ENCODE data around the gene TRABD2A. TPM values are rescaled to one million over a fixed set of nuclear protein-coding genes. Genes with fewer than 3 reads are reported as not detected.

TRABD2A gene
- total RNA-seq, 2 experiments from 2014 or later: 166 to 170 TPM

GRCh38 chr2:84844141-84844540 lies 36.7 kb downstream of the TRABD2A start:
- Mint-ChIP-seq H3K36me3 (ENCODE audit: low read depth) (peaks cover 64% of the 10 kb centered on the region), H3K4me1 (ENCODE audit: low read depth) (peaks cover 95% of the 10 kb centered on the region), H3K27ac (peak overlapping the region; percentile 96), H3K27me3 (no peaks in the 10 kb centered on the region), H3K4me3 (peak overlapping the region; percentile 74), H3K9me3 (no peaks in the 10 kb centered on the region)
- TF ChIP-seq CTCF (IDR thresholded peaks at IDR 0.05): no peak
- H3K4me3 ChIP-seq (ENCODE audit: low read length): no peak overlapping the region
- ChIA-PET POLR2A (interaction anchor here (0.6 to 10.7 kb wide), 3 partner anchors 15 to 64 kb away, joined by 3 to 138 read pairs (median 132); partner anchors contain the start of gene TRABD2A), CTCF (interaction anchor here (1.2 kb wide), 1 partner anchor 82 kb away, joined by 5 read pairs; no protein-coding TSS in a partner anchor)
- intact Hi-C loops (cut with DNase I, micrococcal nuclease): loop anchor here in 1 of 2 experiments (5.0 kb wide), 1 partner anchor 83 kb away; no protein-coding TSS in a partner anchor
- no peaks in the 10 kb centered on the region for H3K9me3 ChIP-seq (ENCODE audit: control insufficient read depth in 1 of 2, insufficient read depth in 1 of 2, low read length in 2 of 2)
- no peaks in the 10 kb centered on the region for H3K27me3 ChIP-seq (ENCODE audit: control insufficient read depth in 1 of 2, insufficient read depth in 2 of 2, low read length in 2 of 2)
- peak overlapping the region; percentile 81 to 90 for H3K27ac ChIP-seq (ENCODE audit: low read depth in 1 of 2, low read length in 2 of 2)
- peaks cover 11% of the 10 kb centered on the region for H3K36me3 ChIP-seq (ENCODE audit: insufficient read depth, low read length)
- ATAC-seq (ENCODE audit: poor library complexity) (no peak), DNase-seq (peak in 1 of 14 experiments; percentile 51)
- H3K4me1 ChIP-seq (ENCODE audit: insufficient read depth, low read length): peaks cover 98% of the 10 kb centered on the region

- peak; percentile 56 for ATAC-seq (ENCODE audit: poor library complexity)
- Histone ChIP-seq H3K9me3 (ENCODE audit: control insufficient read depth in 1 of 2, insufficient read depth in 1 of 2, low read length in 2 of 2) (peaks cover 0 to under 1% of the 10 kb centered on the region in 2 experiments), H3K27me3 (ENCODE audit: control insufficient read depth in 1 of 2, insufficient read depth in 2 of 2, low read length in 2 of 2) (no peaks in the 10 kb centered on the region), H3K4me1 (ENCODE audit: insufficient read depth, low read length) (peaks cover 82% of the 10 kb centered on the region), H3K4me3 (ENCODE audit: low read length) (no peak overlapping the region), H3K36me3 (ENCODE audit: insufficient read depth, low read length) (peaks cover 32% of the 10 kb centered on the region), H3K27ac (ENCODE audit: low read depth in 1 of 2, low read length in 2 of 2) (peak overlapping the region; percentile 81 to 90)
- peaks cover 76% of the 10 kb centered on the region for H3K36me3 Mint-ChIP-seq (ENCODE audit: low read depth)
- peaks cover under 1% of the 10 kb centered on the region for H3K9me3 Mint-ChIP-seq
- intact Hi-C loops (cut with DNase I, micrococcal nuclease): loop anchor here in 1 of 2 experiments (2.0 to 5.0 kb wide), 2 partner anchors 15 to 86 kb away; no protein-coding TSS in a partner anchor
- H3K27ac Mint-ChIP-seq: peak overlapping the region; percentile 96
- ChIA-PET CTCF (interaction anchor here (2.8 kb wide), 1 partner anchor 84 kb away, joined by 19 read pairs; no protein-coding TSS in a partner anchor), POLR2A (interaction anchor here (0.6 to 4.1 kb wide), 23 partner anchors 8 to 189 kb away, joined by 3 to 31 read pairs (median 5); partner anchors contain the start of genes TMSB10 and TRABD2A)
- DNase-seq: peak in 6 of 14 experiments; percentile 28 to 69 (median 44)
- peak overlapping the region; percentile 80 for H3K4me3 Mint-ChIP-seq
- TF ChIP-seq CTCF (IDR thresholded peaks at IDR 0.05): no peak
- H3K4me1 Mint-ChIP-seq (ENCODE audit: low read depth): peaks cover 93% of the 10 kb centered on the region
- no peaks in the 10 kb centered on the region for H3K27me3 Mint-ChIP-seq
These were observed 39.3 kb downstream of the TRABD2A start for GRCh38 chr2:84841577-84841976.

GRCh38 chr2:84840306-84840705 lies 40.6 kb downstream of the TRABD2A start:
- H3K27me3 Mint-ChIP-seq: no peaks in the 10 kb centered on the region
- intact Hi-C loops (cut with DNase I, micrococcal nuclease): loop anchor here in 1 of 2 experiments (2.0 to 5.0 kb wide), 2 partner anchors 16 to 87 kb away; no protein-coding TSS in a partner anchor

More at GRCh38 chr2:84840306-84840705, 40.6 kb downstream of the TRABD2A start:
- no peak for TF ChIP-seq CTCF (IDR thresholded peaks at IDR 0.05)
- POLR2A ChIA-PET: interaction anchor here (0.6 to 4.1 kb wide), 11 partner anchors 8 to 186 kb away, joined by 3 to 31 read pairs (median 6); partner anchors contain the start of genes TMSB10 and TRABD2A
- peaks cover 82% of the 10 kb centered on the region for H3K36me3 Mint-ChIP-seq (ENCODE audit: low read depth)
- H3K36me3 ChIP-seq (ENCODE audit: insufficient read depth, low read length): peaks cover 39% of the 10 kb centered on the region
- CTCF ChIA-PET: interaction anchor here (2.8 kb wide), 1 partner anchor 85 kb away, joined by 19 read pairs; no protein-coding TSS in a partner anchor
- peak overlapping the region; percentile 22 for H3K4me3 ChIP-seq (ENCODE audit: low read length)
- H3K27me3 ChIP-seq (ENCODE audit: control insufficient read depth in 1 of 2, insufficient read depth in 2 of 2, low read length in 2 of 2): no peaks in the 10 kb centered on the region
- peaks cover 91% of the 10 kb centered on the region for H3K4me1 Mint-ChIP-seq (ENCODE audit: low read depth)
- ATAC-seq (ENCODE audit: poor library complexity) (peak; percentile 28), DNase-seq (peak in 1 of 14 experiments; percentile 59)
- H3K27ac ChIP-seq (ENCODE audit: low read depth in 1 of 2, low read length in 2 of 2): peak overlapping the region; percentile 81 to 90
- H3K9me3 ChIP-seq (ENCODE audit: control insufficient read depth in 1 of 2, insufficient read depth in 1 of 2, low read length in 2 of 2): peaks cover 3 to 9% of the 10 kb centered on the region in 2 experiments
- H3K27ac Mint-ChIP-seq: peak overlapping the region; percentile 96
- peaks cover 6% of the 10 kb centered on the region for H3K9me3 Mint-ChIP-seq
- peak overlapping the region; percentile 80 for H3K4me3 Mint-ChIP-seq
- peaks cover 73% of the 10 kb centered on the region for H3K4me1 ChIP-seq (ENCODE audit: insufficient read depth, low read length)
